HG02970 (cell line): ENCODE results near the gene SCNN1A.

Source experiments
- ATAC-seq: cut with Tn5 transposase; IDR thresholded peaks from one replicate; pipeline ENCODE4 v1.9.1; 2021; ENCODE audit warnings: mild to moderate bottlenecking, moderate library complexity, moderate number of reproducible peaks; ENCODE audit not compliant: unreplicated experiment, low FRiP score

SCNN1A gene

GRCh38 chr12:6301721-6302120 lies 73.6 kb downstream of the SCNN1A start:
- ATAC-seq, result no peak

- ATAC-seq, result no peak
Observed at GRCh38 chr12:6297170-6297569, 78.2 kb downstream of the SCNN1A start.
